ENCODE measurements around the gene DGKB.

DGKB gene

GRCh38 chr7:14395860-14396259 lies 506.7 kb downstream of the DGKB start:
- no peak for DNase-seq (ENCODE audit: low read depth in 2 of 3, low spot score in 2 of 3)

DNA sequence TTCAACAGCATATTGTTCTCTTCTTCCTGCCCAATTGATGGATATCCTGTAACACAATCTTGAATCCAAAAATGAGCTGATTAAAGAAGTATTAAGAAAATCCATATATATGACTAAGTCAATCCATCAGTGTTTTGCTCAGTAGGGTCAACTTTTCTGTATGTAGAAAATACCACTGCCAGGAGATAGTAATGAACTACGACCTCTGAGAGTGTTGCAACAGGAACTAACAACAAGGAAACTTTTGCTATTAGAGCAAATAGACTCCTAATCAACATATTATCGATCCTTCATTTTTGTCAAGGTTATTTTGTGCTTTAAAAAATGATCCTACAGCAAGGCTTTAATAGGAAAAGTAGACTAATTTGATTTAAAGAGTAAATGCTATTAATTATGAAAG lies 507.8 kb downstream of the DGKB start:
- DNase-seq (ENCODE audit: low read depth in 2 of 3, low spot score in 2 of 3) = no peak

GRCh38 chr7:14389595-14389994 lies 513.0 kb downstream of the DGKB start:
- DNase-seq (ENCODE audit: low read depth in 2 of 3, low spot score in 2 of 3) = no peak

- no peak for DNase-seq (ENCODE audit: low read depth in 2 of 3, low spot score in 2 of 3)
These were observed 513.4 kb downstream of the DGKB start for GRCh38 chr7:14389181-14389591.

DNA sequence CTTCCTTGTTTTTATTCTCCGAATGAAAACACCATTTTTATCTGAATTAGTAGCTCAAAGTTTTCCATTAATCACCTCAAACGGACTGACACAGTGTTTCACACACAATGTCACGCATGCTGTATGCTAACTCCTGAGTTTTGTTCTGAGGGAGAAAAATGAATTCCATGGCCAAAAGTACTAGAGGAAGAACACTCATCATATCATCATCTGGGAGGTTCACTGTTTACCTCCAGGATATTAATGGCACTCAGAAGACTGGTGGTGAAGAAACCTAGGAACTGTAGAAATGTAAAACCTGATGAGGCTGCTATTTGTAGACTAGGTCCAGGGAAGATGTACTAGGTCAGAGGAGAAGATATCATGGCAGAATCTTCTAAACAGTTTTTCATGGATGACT lies 517.5 kb downstream of the DGKB start:
- no peak for DNase-seq (ENCODE audit: low read depth in 2 of 3, low spot score in 2 of 3)

DNA sequence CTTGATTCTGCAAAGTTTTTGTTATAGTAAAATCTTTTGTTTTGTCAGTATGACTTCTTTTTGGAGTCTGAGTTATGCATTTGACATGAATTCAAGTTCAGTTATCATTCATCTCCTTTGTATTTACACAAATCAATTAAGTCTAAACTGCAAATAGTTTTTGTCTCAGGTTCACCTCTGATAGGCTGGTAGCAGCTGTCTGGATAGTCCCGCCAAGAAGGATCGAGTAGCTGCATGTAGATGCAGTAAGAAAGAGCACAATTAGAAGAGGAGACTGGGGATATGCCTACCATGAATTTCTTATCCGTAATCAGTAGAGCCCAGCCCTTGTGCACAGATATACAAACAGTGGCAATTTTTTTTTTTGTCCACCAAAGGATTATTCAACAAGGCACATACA lies 520.6 kb downstream of the DGKB start:
- no peak for DNase-seq (ENCODE audit: low read depth in 2 of 3, low spot score in 2 of 3)

DNA sequence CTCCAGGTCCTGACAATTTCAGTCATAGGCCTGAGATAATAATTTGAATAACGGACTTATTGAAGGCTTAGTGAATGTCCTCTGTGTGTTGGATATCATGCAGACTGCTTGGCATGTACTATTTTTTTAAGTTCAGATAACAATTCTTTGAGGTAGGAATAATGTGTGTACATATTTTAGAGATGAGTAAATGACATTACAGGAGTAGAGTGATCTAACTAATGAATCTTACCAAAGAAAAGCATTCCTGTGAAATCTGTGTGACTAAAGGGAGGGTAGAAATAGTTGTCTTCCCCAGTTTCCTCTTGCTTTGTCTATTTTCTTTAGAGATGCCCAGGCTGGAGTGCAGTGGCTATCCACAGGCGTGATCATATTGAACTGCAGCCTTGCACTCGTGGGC lies 521.2 kb downstream of the DGKB start:
- no peak for DNase-seq (ENCODE audit: low read depth in 2 of 3, low spot score in 2 of 3)

GRCh38 chr7:14380881-14381280 lies 521.7 kb downstream of the DGKB start:
- DNase-seq (ENCODE audit: low read depth in 2 of 3, low spot score in 2 of 3) = no peak

DNA sequence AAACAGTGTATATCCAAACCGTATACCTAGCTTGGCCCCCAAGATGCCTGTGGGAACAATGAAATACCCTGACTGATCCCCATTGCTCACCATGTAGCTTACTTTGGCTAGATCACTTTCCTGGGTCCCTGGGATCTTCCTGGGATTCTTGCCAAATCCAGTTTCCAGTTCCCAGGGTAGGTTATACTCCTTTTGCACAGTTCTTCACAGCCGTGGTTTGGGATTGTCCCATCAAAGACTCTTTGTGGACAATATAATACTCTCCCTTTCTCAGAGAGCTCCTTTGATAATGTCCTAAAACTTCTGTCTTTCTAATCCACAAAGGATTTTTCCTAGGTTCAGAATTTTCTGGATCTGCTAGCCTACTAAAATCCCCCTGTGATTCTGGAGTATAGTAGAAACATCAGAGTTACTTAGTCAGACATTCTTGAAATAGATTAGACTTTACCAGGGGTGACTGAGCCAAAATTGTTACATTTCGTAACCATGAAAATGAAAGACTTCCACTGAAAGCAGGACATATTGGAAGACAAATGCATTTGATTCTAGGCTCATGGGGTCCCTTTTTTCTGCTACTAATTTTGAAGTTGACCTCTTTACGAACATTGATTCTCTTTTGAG lies 524.8 kb downstream of the DGKB start:
- no peak for DNase-seq (ENCODE audit: low read depth in 2 of 3, low spot score in 2 of 3)

DNA sequence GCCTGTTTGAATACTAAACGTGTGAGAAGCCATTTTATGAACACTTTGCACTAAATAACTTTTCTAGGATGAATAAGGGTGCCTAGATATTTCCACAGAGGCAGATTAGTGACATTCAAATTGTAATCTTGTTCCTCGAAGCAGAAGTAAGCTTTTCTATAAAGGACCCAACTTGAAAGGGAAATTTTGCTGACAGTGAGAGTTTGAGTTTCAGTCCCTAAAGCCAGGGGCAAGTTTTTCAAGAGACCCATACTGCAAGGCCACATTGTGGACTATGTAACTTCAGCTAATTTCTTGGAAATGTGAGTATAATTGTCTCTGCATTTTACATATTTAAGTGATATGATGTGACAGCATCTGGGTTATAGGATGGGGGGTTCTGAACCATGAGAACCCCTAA lies 525.8 kb downstream of the DGKB start:
- DNase-seq (ENCODE audit: low read depth in 2 of 3, low spot score in 2 of 3) = no peak

- DNase-seq (ENCODE audit: low read depth in 2 of 3, low spot score in 2 of 3) = no peak
These were observed 526.6 kb downstream of the DGKB start for GRCh38 chr7:14375998-14376397.

GRCh38 chr7:14374336-14374735 lies 528.2 kb downstream of the DGKB start:
- DNase-seq (ENCODE audit: low read depth in 2 of 3, low spot score in 2 of 3) = no peak

- DNase-seq (ENCODE audit: low read depth in 2 of 3, low spot score in 2 of 3) = no peak
These were observed 534.3 kb downstream of the DGKB start for GRCh38 chr7:14368285-14368684.

- DNase-seq (ENCODE audit: low read depth in 2 of 3, low spot score in 2 of 3) = no peak
These were observed 551.4 kb downstream of the DGKB start for GRCh38 chr7:14351167-14351566.

- DNase-seq (ENCODE audit: low read depth in 2 of 3, low spot score in 2 of 3) = no peak
These were observed 561.3 kb downstream of the DGKB start for GRCh38 chr7:14341200-14341775.

GRCh38 chr7:14340393-14341074 lies 562.0 kb downstream of the DGKB start:
- DNase-seq (ENCODE audit: low read depth in 2 of 3, low spot score in 2 of 3) = no peak

DNA sequence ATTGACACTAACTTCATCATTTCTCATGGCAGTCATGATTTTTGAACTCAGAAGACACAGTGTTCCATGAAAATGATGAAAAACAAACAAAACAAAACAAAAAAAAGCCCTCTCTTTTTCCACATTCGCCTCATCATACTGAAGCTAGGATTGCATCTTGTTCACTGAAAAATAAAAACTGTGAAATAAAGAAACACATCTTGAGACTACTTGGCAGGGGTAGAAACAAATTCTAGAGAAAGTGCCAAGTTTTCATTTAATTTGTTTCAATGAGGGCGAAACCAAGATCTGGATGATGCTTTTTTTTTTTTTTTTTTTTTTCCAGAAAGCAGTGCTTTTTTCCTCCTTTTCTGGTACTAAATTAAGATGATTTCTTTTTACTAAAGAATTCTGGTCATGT lies 562.7 kb downstream of the DGKB start:
- DNase-seq (ENCODE audit: low read depth in 2 of 3, low spot score in 2 of 3) = no peak

- DNase-seq (ENCODE audit: low read depth in 2 of 3, low spot score in 2 of 3) = no peak
These were observed 566.3 kb downstream of the DGKB start for GRCh38 chr7:14336256-14336655.

DNA sequence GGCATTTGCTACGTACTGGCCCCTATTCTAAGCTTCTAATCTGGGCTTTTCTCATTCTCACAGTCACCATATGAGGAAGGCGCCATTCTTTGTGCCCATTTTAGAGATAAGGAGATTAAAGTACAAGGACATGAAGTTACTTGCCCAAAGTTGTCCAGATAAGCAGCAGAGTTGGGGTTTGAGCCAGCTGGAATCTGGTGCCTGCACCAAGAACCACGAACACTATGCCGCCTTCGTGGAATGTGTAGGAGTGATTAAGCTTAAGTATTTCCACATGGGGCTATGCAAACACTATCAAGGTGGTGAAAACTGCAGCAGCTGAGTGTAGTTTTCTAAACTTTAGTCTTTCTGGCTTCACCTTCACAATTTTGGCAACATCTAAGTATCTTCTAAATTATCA lies 570.4 kb downstream of the DGKB start:
- DNase-seq (ENCODE audit: low read depth in 2 of 3, low spot score in 2 of 3) = no peak

- no peak for DNase-seq (ENCODE audit: low read depth in 2 of 3, low spot score in 2 of 3)
These were observed 577.8 kb downstream of the DGKB start for GRCh38 chr7:14324767-14325166.

- no peak for DNase-seq (ENCODE audit: low read depth in 2 of 3, low spot score in 2 of 3)
These were observed 579.8 kb downstream of the DGKB start for GRCh38 chr7:14322724-14323123.

- DNase-seq (ENCODE audit: low read depth in 2 of 3, low spot score in 2 of 3) = no peak
These were observed 580.6 kb downstream of the DGKB start for GRCh38 chr7:14321947-14322346.

GRCh38 chr7:14309432-14309831 lies 593.1 kb downstream of the DGKB start:
- no peak for DNase-seq (ENCODE audit: low read depth in 2 of 3, low spot score in 2 of 3)
